HG03064 (cell line): ENCODE data around the gene PEX14.
A peak's percentile ranks its signal among the peaks of the same experiment; 100 is the strongest.
"Not testable (repeated sequence)": the region's sequence is repeated elsewhere in the genome, so short reads cannot be mapped to it uniquely, and the experiment has no call there.

Experiments used
- ATAC-seq: cut with Tn5 transposase; IDR thresholded peaks from one replicate; pipeline ENCODE4 v1.9.1; 2021; ENCODE audit warnings: low read depth; ENCODE audit not compliant: unreplicated experiment

The PEX14 gene

GRCh38 chr1:10450156-10450814 is 24.5 kb upstream of the PEX14 start:
- no peak for ATAC-seq

DNA sequence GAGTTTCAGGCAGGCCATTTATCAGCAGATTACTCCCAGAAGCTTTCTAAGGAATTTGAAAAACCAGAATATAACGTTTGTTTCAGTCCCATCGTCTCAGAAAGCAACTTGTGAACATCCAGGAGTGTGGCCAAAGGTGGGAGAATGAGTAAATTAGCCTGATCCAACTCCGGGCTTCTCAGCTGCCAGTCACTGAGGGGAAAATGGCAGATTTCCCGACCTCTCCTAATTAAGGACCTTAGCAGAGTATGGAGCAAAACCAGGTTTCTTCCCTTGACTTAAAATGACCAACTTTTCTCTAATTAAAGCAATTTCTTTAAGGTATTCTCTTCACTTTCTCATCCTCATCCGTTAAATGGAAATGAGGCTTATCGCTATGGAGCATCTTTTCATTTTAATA is 23.9 kb upstream of the PEX14 start:
- ATAC-seq, result no peak

DNA sequence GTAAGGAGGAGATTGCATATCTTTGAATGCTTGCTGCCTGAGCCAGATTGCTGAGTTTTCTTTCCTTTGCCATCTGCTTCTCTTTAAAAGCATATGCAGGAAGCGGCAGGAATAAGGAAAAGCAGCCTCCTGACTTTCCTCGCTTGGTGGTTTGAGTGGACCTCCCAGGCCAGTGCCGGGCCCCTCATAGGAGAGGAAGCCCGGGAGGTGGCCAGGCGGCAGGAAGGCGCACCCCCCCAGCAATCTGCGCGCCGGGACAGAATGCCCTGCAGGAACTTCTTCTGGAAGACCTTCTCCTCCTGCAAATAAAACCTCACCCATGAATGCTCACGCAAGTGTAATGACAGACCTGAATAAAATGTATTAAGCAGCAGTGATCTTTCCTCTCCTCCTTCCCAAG is 23.5 kb upstream of the PEX14 start:
- ATAC-seq, result no peak

- no peak for ATAC-seq
Measured at GRCh38 chr1:10456048-10456447, 18.7 kb upstream of the PEX14 start.

DNA sequence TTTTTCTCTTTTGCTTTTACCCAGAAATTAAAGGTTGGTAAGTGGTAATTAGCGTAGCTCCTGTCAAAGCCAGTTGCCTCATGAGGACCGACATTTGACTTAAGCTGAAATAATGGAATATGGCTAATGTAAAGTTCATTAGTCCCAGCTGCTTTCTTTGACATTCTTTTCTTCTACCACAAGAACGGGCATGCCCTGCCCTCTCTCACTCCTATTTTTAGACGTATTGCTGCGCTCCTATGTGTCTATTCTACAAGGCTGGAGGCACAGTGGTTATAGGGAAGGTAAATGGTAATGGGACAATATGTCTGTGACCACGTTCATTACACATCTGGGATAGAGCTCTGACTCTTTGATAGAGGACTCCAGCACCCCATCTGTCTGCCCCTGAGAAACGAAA is 18.1 kb upstream of the PEX14 start:
- ATAC-seq, result no peak

GRCh38 chr1:10457462-10457861 is 17.3 kb upstream of the PEX14 start:
- not testable (repeated sequence) for ATAC-seq

DNA sequence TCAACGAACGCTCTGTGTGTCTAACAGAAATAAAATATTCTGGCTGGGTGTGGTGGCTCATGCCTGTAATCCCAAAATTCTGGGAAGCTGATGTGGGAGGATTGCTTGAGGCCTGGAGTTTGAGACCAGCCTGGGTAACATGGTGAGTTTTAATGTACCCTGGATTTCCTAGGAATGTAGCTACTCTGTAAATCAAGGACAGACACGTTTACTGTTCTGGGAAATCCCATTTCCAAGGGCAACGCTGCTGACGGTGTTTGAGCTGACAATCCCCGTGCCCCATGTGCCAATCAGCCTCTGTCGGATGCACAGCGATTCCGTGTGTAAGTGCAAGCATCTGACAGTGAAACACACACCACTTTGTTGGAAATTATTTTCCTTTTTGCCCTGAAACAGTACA is 16.9 kb upstream of the PEX14 start:
- no peak for ATAC-seq

- no peak for ATAC-seq
Measured at GRCh38 chr1:10459184-10459583, 15.6 kb upstream of the PEX14 start.

DNA sequence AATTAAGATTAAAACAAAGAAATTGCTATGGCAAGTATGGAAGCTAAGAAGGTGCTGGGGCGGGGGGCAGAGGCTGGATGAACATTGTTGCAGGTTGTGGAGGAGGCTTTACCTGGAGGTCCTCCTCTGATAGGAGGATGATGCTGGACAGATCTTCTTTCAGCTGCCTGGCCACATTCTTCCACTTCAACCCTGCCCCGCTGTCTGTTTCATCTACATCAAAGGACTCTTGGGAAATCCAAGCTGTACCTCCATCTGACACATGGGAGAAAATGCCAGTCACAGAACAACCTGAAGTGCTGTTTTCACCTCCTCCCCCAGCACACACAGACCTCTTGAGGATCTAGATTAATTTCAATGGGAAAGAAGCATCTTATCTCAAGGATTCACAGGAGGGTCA is 7.7 kb upstream of the PEX14 start:
- no peak for ATAC-seq

GRCh38 chr1:10470043-10470442 is 4.7 kb upstream of the PEX14 start:
- no peak for ATAC-seq

GRCh38 chr1:10471411-10472219 is 3.1 kb upstream of the PEX14 start:
- no peak for ATAC-seq

- peak; percentile 81 for ATAC-seq
Measured at GRCh38 chr1:10472220-10473144, 2.3 kb upstream of the PEX14 start, which contains the start of gene DFFA. TSS of gene DFFA (minus strand) at chr1:10472529. CDS start at chr1:10472458, 71 bp downstream.

- no peak for ATAC-seq
Measured at GRCh38 chr1:10473145-10473765, 1.5 kb upstream of the PEX14 start.

DNA sequence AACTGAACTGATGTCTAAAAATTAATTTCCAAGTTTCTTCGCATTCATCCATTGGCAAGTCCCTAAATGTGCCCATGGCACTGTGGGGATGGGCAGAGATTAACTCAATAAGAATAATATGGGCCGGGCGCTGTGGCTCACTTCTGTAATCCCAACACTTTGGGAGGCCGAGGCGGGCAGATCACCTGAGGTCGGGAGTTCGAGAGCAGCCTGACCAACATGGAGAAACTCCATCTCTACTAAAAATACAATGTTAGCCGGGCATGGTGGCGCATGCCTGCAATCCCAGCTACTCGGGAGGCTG is 489 bp upstream of the PEX14 start:
- ATAC-seq, result not testable (repeated sequence)

DNA sequence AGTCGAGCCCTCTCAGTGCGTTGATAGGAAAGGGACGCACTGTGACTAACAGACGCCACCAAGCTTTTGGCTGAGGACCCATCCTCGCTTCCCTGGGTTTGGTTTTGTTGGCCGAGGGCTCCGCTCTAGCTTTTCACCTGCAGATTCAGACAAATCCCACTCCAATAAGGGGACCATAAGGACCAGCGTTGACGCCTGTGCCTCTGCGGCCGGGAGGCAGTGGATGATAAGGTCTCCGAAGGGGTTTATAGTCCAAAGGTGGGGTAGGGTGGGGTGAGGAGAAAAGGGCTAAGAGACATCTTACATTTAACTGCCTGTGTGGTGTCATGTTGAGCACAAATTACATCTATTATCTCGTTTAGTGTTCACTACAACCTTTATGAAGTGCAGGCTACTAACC is 760 bp downstream of the PEX14 start:
- no peak for ATAC-seq

GRCh38 chr1:10479296-10479695 is 4.5 kb downstream of the PEX14 start:
- ATAC-seq, result no peak

DNA sequence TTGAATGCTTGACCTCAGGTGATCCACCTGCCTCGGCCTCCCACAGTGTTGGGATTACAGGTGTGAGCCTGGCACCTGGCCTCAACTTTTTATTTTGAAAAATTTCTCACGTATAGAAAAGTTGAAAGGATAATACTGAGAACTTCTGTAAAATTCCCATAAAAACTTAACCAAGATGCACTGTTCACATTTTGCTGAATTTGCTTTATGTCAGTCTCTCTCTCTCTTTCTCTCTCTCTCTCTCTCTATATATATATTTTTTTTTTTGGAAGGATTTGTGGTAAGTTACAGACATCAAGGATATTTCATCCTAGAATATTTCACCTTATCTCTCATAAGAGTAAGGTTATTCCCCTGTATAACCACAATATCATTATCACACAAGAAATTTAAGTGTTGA is 5.9 kb downstream of the PEX14 start:
- no peak for ATAC-seq

- ATAC-seq, result no peak
Measured at GRCh38 chr1:10484521-10484920, 9.8 kb downstream of the PEX14 start.

DNA sequence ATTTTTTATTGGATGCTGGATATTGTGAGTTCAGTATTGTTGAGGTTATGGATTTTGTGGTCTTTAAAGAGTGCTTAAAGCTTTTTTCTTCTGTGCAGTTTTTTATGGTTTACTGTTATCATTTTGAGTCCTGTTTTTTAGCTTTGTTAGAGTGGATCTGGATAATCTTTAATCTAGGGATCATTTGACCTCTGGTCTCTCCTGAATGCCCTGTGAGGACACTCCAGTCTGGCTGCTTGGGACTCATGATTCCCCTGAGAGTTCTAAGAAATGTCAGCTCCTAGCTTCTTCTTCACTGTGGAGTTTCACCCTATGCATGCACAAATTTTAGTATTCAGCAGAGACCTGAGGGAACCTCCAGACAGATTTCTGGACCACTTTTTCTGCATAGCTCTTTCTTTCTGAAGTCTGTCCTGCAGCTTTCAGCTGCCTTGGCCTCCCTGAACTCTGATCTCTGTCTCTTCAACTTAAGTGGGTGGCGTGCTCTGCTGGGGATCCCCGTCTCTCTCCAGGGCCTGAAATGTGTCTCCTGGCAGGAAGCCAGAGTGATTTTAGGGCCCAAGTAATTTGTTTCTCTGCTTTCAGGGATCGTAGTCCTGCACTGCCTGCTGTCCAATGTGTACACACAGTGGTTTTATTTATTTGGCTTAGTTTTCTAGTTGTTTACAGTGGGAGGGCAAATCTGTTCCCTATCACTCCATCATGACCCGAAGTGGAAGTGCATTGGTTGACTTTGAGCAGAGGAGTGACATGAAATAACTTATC is 14.7 kb downstream of the PEX14 start:
- no peak for ATAC-seq
